ENCODE data around the gene MYD88. TPM values are rescaled to one million over a fixed set of nuclear protein-coding genes. Genes with fewer than 3 reads are reported as not detected.

MYD88 gene
- total and polyA plus RNA-seq, 2 experiments from 2014 or later = 6.7 to 32.1 TPM

GRCh38 chr3:38170722-38171121, 32.3 kb downstream of the MYD88 start:
- no peak for DNase-seq
- no peak overlapping the region for H3K4me3 ChIP-seq
- H3K9me3 ChIP-seq (ENCODE audit: low read depth) = no peaks in the 10 kb centered on the region
- in situ Hi-C loops (cut with MboI) = no loop called here
- H3K27ac ChIP-seq = no peak overlapping the region
- H2AFZ ChIP-seq = no peak overlapping the region
- no peaks in the 10 kb centered on the region for H3K9me2 ChIP-seq (ENCODE audit: insufficient read depth)
- 82 to 89% methylated on average over 4 of the region's 4 CpGs for WGBS, 2 experiments (ENCODE audit: low coverage in 1 of 2, low lambda C conversion rate in 2 of 2, missing lambda C conversion rate in 2 of 2)
- H3K9ac ChIP-seq = no peak overlapping the region
- H3F3A ChIP-seq (ENCODE audit: insufficient read depth) = peaks cover 69% of the 10 kb centered on the region
- peaks cover 27% of the 10 kb centered on the region for H4K20me1 ChIP-seq (ENCODE audit: insufficient read depth)
- no peaks in the 10 kb centered on the region for H3K27me3 ChIP-seq (replicated peaks; ENCODE audit: insufficient read depth)
- no peak overlapping the region for H3K4me2 ChIP-seq (ENCODE audit: unreplicated experiment)
- no peak for TF ChIP-seq EZH2phosphoT487 (IDR thresholded peaks at IDR 0.05; ENCODE audit: insufficient read depth, low read depth)
- no peak for TF ChIP-seq EZH2 (IDR thresholded peaks at IDR 0.05; ENCODE audit: insufficient read depth, poor library complexity, severe bottlenecking)
- H3K4me1 ChIP-seq (ENCODE audit: insufficient read depth) = peaks cover 60% of the 10 kb centered on the region
- H3K79me2 ChIP-seq (ENCODE audit: insufficient read depth) = peaks cover 97% of the 10 kb centered on the region
- no peaks in the 10 kb centered on the region for H3K36me3 ChIP-seq (ENCODE audit: low read depth)

GRCh38 chr3:38171622-38172021, 33.2 kb downstream of the MYD88 start:
- no peaks in the 10 kb centered on the region for H3K27me3 ChIP-seq (replicated peaks; ENCODE audit: insufficient read depth)

GRCh38 chr3:38173834-38174418, 35.5 kb downstream of the MYD88 start:
- Histone ChIP-seq H3K9me2 (ENCODE audit: insufficient read depth) (no peaks in the 10 kb centered on the region), H3K27me3 (replicated peaks; ENCODE audit: insufficient read depth) (no peaks in the 10 kb centered on the region), H2AFZ (no peak overlapping the region), H3K36me3 (ENCODE audit: low read depth) (no peaks in the 10 kb centered on the region), H3K9ac (no peak overlapping the region), H3K4me3 (no peak overlapping the region), H3F3A (ENCODE audit: insufficient read depth) (peaks cover 71% of the 10 kb centered on the region), H3K4me2 (ENCODE audit: unreplicated experiment) (no peak overlapping the region), H3K4me1 (ENCODE audit: insufficient read depth) (peaks cover 40% of the 10 kb centered on the region), H3K9me3 (ENCODE audit: low read depth) (no peaks in the 10 kb centered on the region), H3K79me2 (ENCODE audit: insufficient read depth) (peaks cover 99% of the 10 kb centered on the region), H3K27ac (no peak overlapping the region), H4K20me1 (ENCODE audit: insufficient read depth) (peaks cover 32% of the 10 kb centered on the region)
- 95 to 96% methylated on average over 5 of the region's 5 CpGs for WGBS, 2 experiments (ENCODE audit: low coverage in 1 of 2, low lambda C conversion rate in 2 of 2, missing lambda C conversion rate in 2 of 2)
- in situ Hi-C loops (cut with MboI) = no loop called here
- DNase-seq = no peak
- TF ChIP-seq EZH2phosphoT487 (IDR thresholded peaks at IDR 0.05; ENCODE audit: insufficient read depth, low read depth) (no peak), EZH2 (IDR thresholded peaks at IDR 0.05; ENCODE audit: insufficient read depth, poor library complexity, severe bottlenecking) (no peak)

More at GRCh38 chr3:38171622-38172021, 33.2 kb downstream of the MYD88 start:
- Histone ChIP-seq H3K4me1 (ENCODE audit: insufficient read depth) (peaks cover 57% of the 10 kb centered on the region), H3K79me2 (ENCODE audit: insufficient read depth) (peaks cover 97% of the 10 kb centered on the region), H3K9me2 (ENCODE audit: insufficient read depth) (no peaks in the 10 kb centered on the region), H3K9me3 (ENCODE audit: low read depth) (no peaks in the 10 kb centered on the region), H3K27ac (no peak overlapping the region), H2AFZ (no peak overlapping the region), H3K9ac (no peak overlapping the region), H3K36me3 (ENCODE audit: low read depth) (no peaks in the 10 kb centered on the region), H3K4me3 (no peak overlapping the region), H3F3A (ENCODE audit: insufficient read depth) (peaks cover 78% of the 10 kb centered on the region), H4K20me1 (ENCODE audit: insufficient read depth) (peaks cover 31% of the 10 kb centered on the region), H3K4me2 (ENCODE audit: unreplicated experiment) (no peak overlapping the region)
- 98 to 99% methylated on average over 2 of the region's 2 CpGs for WGBS, 2 experiments (ENCODE audit: low coverage in 1 of 2, low lambda C conversion rate in 2 of 2, missing lambda C conversion rate in 2 of 2)
- in situ Hi-C loops (cut with MboI) = no loop called here
- TF ChIP-seq EZH2 (IDR thresholded peaks at IDR 0.05; ENCODE audit: insufficient read depth, poor library complexity, severe bottlenecking) = no peak
- no peak for TF ChIP-seq EZH2phosphoT487 (IDR thresholded peaks at IDR 0.05; ENCODE audit: insufficient read depth, low read depth)
- DNase-seq = no peak

GRCh38 chr3:38177181-38177580, 38.7 kb downstream of the MYD88 start:
- no peak overlapping the region for H2AFZ ChIP-seq
- H3K27ac ChIP-seq = no peak overlapping the region
- H3K36me3 ChIP-seq (ENCODE audit: low read depth) = no peaks in the 10 kb centered on the region
- no peaks in the 10 kb centered on the region for H3K27me3 ChIP-seq (replicated peaks; ENCODE audit: insufficient read depth)
- no peak overlapping the region for H3K4me3 ChIP-seq
- H4K20me1 ChIP-seq (ENCODE audit: insufficient read depth) = peaks cover 25% of the 10 kb centered on the region
- 29 to 31% methylated on average over 2 of the region's 2 CpGs for WGBS, 2 experiments (ENCODE audit: low coverage in 1 of 2, low lambda C conversion rate in 2 of 2, missing lambda C conversion rate in 2 of 2)
- peaks cover 23% of the 10 kb centered on the region for H3K4me1 ChIP-seq (ENCODE audit: insufficient read depth)
- H3K79me2 ChIP-seq (ENCODE audit: insufficient read depth) = peaks cover 100% of the 10 kb centered on the region
- TF ChIP-seq EZH2phosphoT487 (IDR thresholded peaks at IDR 0.05; ENCODE audit: insufficient read depth, low read depth) (no peak), EZH2 (IDR thresholded peaks at IDR 0.05; ENCODE audit: insufficient read depth, poor library complexity, severe bottlenecking) (no peak)
- H3F3A ChIP-seq (ENCODE audit: insufficient read depth) = peaks cover 40% of the 10 kb centered on the region
- no peak overlapping the region for H3K9ac ChIP-seq
- DNase-seq = peak; percentile 25
- H3K9me3 ChIP-seq (ENCODE audit: low read depth) = no peaks in the 10 kb centered on the region
- no peaks in the 10 kb centered on the region for H3K9me2 ChIP-seq (ENCODE audit: insufficient read depth)
- in situ Hi-C loops (cut with MboI) = no loop called here
- no peak overlapping the region for H3K4me2 ChIP-seq (ENCODE audit: unreplicated experiment)
